ENCODE measurements around the gene BRCA1.

DNA sequence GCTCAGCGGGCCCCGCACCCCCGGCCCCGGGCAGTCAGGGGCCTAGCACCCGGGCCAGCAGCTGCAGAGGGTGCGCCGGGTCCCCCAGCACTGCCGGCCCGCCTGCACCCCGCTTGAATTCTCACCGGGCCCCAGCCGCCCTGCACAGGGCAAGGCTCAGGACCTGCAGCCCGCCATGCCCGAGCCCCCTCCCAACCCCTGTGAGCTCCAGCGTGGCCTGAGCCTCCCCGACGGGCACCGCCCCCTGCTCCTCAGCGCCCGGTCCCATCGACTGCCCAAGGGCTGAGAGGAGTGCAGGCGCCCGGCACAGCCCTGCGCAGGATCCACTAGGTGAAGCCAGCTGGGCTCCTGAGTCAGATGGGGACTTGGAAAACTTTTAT lies 1.7 kb upstream of the BRCA1 start:
- TF ChIP-seq CTCF (IDR thresholded peaks at IDR 0.05) (no peak), POLR2A (IDR thresholded peaks at IDR 0.05) (no peak)

Data from adrenal gland (tissue), 5 donors.